Measurements from ENCODE around the gene RBPJ. TPM values are rescaled to one million over a fixed set of nuclear protein-coding genes. Genes with fewer than 3 reads are reported as not detected.

The RBPJ gene
- total RNA-seq, 1 donor from 2014 or later, result 120 TPM

- TF ChIP-seq EZH2 (IDR thresholded peaks at IDR 0.05) (no peak), CTCF (IDR thresholded peaks at IDR 0.05) (no peak), EZH2phosphoT487 (IDR thresholded peaks at IDR 0.05) (no peak)
- Mint-ChIP-seq H3K36me3 (peaks cover 3% of the 10 kb centered on the region), H3K27me3 (ENCODE audit: insufficient read depth, low read depth) (peaks cover 3% of the 10 kb centered on the region), H3K4me1 (no peaks in the 10 kb centered on the region), H3K9me3 (peaks cover 3% of the 10 kb centered on the region), H3K4me3 (no peak overlapping the region), H3K27ac (no peak overlapping the region)
- no peaks in the 10 kb centered on the region for H3K4me1 ChIP-seq
- no peaks in the 10 kb centered on the region for H4K20me1 ChIP-seq (ENCODE audit: low read depth)
- no peak overlapping the region for H2AFZ ChIP-seq (replicated peaks)
- no peak for DNase-seq (ENCODE audit: low spot score)
- no peaks in the 10 kb centered on the region for H3K36me3 ChIP-seq
- no peaks in the 10 kb centered on the region for H3K79me2 ChIP-seq (ENCODE audit: low read depth)
- no peaks in the 10 kb centered on the region for H3F3A ChIP-seq (ENCODE audit: low read depth)
- no peaks in the 10 kb centered on the region for H3K9me3 ChIP-seq (ENCODE audit: low read depth)
- H3K9ac ChIP-seq, result no peak overlapping the region
- no peak overlapping the region for H3K4me3 ChIP-seq
- H3K27ac ChIP-seq, result no peak overlapping the region
- H3K4me2 ChIP-seq, result no peak overlapping the region
- no peaks in the 10 kb centered on the region for H3K27me3 ChIP-seq
These were observed 146.9 kb downstream of the RBPJ start for GRCh38 chr4:26467724-26468123.

GRCh38 chr4:26468283-26468949, 147.6 kb downstream of the RBPJ start:
- Histone ChIP-seq H2AFZ (replicated peaks) (no peak overlapping the region), H3K27me3 (no peaks in the 10 kb centered on the region), H3K9me3 (ENCODE audit: low read depth) (no peaks in the 10 kb centered on the region), H3K4me3 (no peak overlapping the region), H3F3A (ENCODE audit: low read depth) (no peaks in the 10 kb centered on the region), H3K4me1 (no peaks in the 10 kb centered on the region), H3K4me2 (no peak overlapping the region), H3K27ac (no peak overlapping the region), H3K79me2 (ENCODE audit: low read depth) (no peaks in the 10 kb centered on the region), H4K20me1 (ENCODE audit: low read depth) (no peaks in the 10 kb centered on the region), H3K9ac (no peak overlapping the region), H3K36me3 (no peaks in the 10 kb centered on the region)
- Mint-ChIP-seq H3K27me3 (ENCODE audit: insufficient read depth, low read depth) (peaks cover 3% of the 10 kb centered on the region), H3K27ac (no peak overlapping the region), H3K4me1 (no peaks in the 10 kb centered on the region), H3K36me3 (peaks cover 3% of the 10 kb centered on the region), H3K9me3 (peaks cover 3% of the 10 kb centered on the region), H3K4me3 (no peak overlapping the region)
- no peak for TF ChIP-seq EZH2phosphoT487 (IDR thresholded peaks at IDR 0.05)
- no peak for TF ChIP-seq EZH2 (IDR thresholded peaks at IDR 0.05)
- TF ChIP-seq CTCF (IDR thresholded peaks at IDR 0.05), result no peak
- DNase-seq (ENCODE audit: low spot score), result no peak

- H3K36me3 ChIP-seq, result no peaks in the 10 kb centered on the region
- peaks cover 3% of the 10 kb centered on the region for H3K36me3 Mint-ChIP-seq
- H3K27ac ChIP-seq, result no peak overlapping the region
- H3K9ac ChIP-seq, result no peak overlapping the region
- H3K27me3 Mint-ChIP-seq (ENCODE audit: insufficient read depth, low read depth), result peaks cover 3% of the 10 kb centered on the region
- H3K27ac Mint-ChIP-seq, result no peak overlapping the region
- no peaks in the 10 kb centered on the region for H3K4me1 Mint-ChIP-seq
- H3K9me3 Mint-ChIP-seq, result peaks cover 3% of the 10 kb centered on the region
- H3K27me3 ChIP-seq, result no peaks in the 10 kb centered on the region
- H3K9me3 ChIP-seq (ENCODE audit: low read depth), result no peaks in the 10 kb centered on the region
- H3K4me1 ChIP-seq, result no peaks in the 10 kb centered on the region
- no peak overlapping the region for H3K4me2 ChIP-seq
- H4K20me1 ChIP-seq (ENCODE audit: low read depth), result no peaks in the 10 kb centered on the region
- H3F3A ChIP-seq (ENCODE audit: low read depth), result no peaks in the 10 kb centered on the region
- H3K4me3 ChIP-seq, result no peak overlapping the region
- H3K4me3 Mint-ChIP-seq, result no peak overlapping the region
- no peaks in the 10 kb centered on the region for H3K79me2 ChIP-seq (ENCODE audit: low read depth)
- no peak for DNase-seq (ENCODE audit: low spot score)
- TF ChIP-seq EZH2 (IDR thresholded peaks at IDR 0.05), result no peak
- TF ChIP-seq CTCF (IDR thresholded peaks at IDR 0.05), result no peak
- TF ChIP-seq EZH2phosphoT487 (IDR thresholded peaks at IDR 0.05), result no peak
- H2AFZ ChIP-seq (replicated peaks), result no peak overlapping the region
These were observed 148.2 kb downstream of the RBPJ start for GRCh38 chr4:26468977-26469376.
